AG08395 (cell line): ENCODE data around the gene ELMOD3.
A peak's percentile ranks its signal among the peaks of the same experiment; 100 is the strongest.
"Not testable (repeated sequence)": the region's sequence is repeated elsewhere in the genome, so short reads cannot be mapped to it uniquely, and the experiment has no call there.

Experiments used
- DNase-seq: peaks from one replicate; pipeline ENCODE4 v3.0.0; 2012; ENCODE audit warnings: mixed read lengths, low spot score

ELMOD3 gene

GRCh38 chr2:85329181-85329651 lies 25.4 kb upstream of the ELMOD3 start:
- no peak for DNase-seq

- DNase-seq, result not testable (repeated sequence)
Measured at GRCh38 chr2:85329701-85330100, 24.9 kb upstream of the ELMOD3 start.

GRCh38 chr2:85330839-85331636 lies 23.5 kb upstream of the ELMOD3 start:
- DNase-seq, result no peak

- not testable (repeated sequence) for DNase-seq
Measured at GRCh38 chr2:85333877-85334276, 20.7 kb upstream of the ELMOD3 start.

- DNase-seq, result no peak
Measured at GRCh38 chr2:85334928-85335327, 19.6 kb upstream of the ELMOD3 start.

GRCh38 chr2:85340034-85340892 lies 14.3 kb upstream of the ELMOD3 start:
- DNase-seq, result no peak

- no peak for DNase-seq
Measured at GRCh38 chr2:85341269-85342029, 13.1 kb upstream of the ELMOD3 start.

GRCh38 chr2:85342156-85342555 lies 12.4 kb upstream of the ELMOD3 start:
- DNase-seq, result no peak

- DNase-seq, result not testable (repeated sequence)
Measured at GRCh38 chr2:85343207-85343895, 11.2 kb upstream of the ELMOD3 start.

GRCh38 chr2:85344356-85344954 lies 10.1 kb upstream of the ELMOD3 start:
- DNase-seq, result no peak

GRCh38 chr2:85347599-85347998 lies 7.0 kb upstream of the ELMOD3 start:
- no peak for DNase-seq

- peak; percentile 36 for DNase-seq
Measured at GRCh38 chr2:85353876-85354285, 688 bp upstream of the ELMOD3 start.

- DNase-seq, result no peak
Measured at GRCh38 chr2:85355073-85355410, 473 bp downstream of the ELMOD3 start.

- DNase-seq, result no peak
Measured at GRCh38 chr2:85355521-85355920, 952 bp downstream of the ELMOD3 start.

- DNase-seq, result no peak
Measured at GRCh38 chr2:85356186-85356585, 1.6 kb downstream of the ELMOD3 start.

- DNase-seq, result no peak
Measured at GRCh38 chr2:85357736-85358135, 3.2 kb downstream of the ELMOD3 start.

- not testable (repeated sequence) for DNase-seq
Measured at GRCh38 chr2:85362653-85363387, 8.3 kb downstream of the ELMOD3 start.

- no peak for DNase-seq
Measured at GRCh38 chr2:85367180-85367579, 12.6 kb downstream of the ELMOD3 start.

- DNase-seq, result no peak
Measured at GRCh38 chr2:85368921-85369320, 14.4 kb downstream of the ELMOD3 start.

- DNase-seq, result no peak
Measured at GRCh38 chr2:85369500-85369899, 14.9 kb downstream of the ELMOD3 start.

- DNase-seq, result no peak
Measured at GRCh38 chr2:85371045-85371444, 16.5 kb downstream of the ELMOD3 start.
